ENCODE data around the gene RPS23.

- no peak for TF ChIP-seq CTCF (conservative IDR thresholded peaks at IDR 0.05; ENCODE audit: low read depth in 2 of 2)
- no peak for TF ChIP-seq EZH2 (IDR thresholded peaks at IDR 0.05; ENCODE audit: low read depth, unreplicated experiment)
- TF ChIP-seq EZH2phosphoT487 (IDR thresholded peaks at IDR 0.05; ENCODE audit: unreplicated experiment): no peak
- TF ChIP-seq CREB1 (CRISPR knock-in tag; IDR thresholded peaks at IDR 0.05; ENCODE audit: low read depth): no peak
- no peak for TF ChIP-seq JUNB (IDR thresholded peaks at IDR 0.05; ENCODE audit: unreplicated experiment)
- TF ChIP-seq, protein P1, sequence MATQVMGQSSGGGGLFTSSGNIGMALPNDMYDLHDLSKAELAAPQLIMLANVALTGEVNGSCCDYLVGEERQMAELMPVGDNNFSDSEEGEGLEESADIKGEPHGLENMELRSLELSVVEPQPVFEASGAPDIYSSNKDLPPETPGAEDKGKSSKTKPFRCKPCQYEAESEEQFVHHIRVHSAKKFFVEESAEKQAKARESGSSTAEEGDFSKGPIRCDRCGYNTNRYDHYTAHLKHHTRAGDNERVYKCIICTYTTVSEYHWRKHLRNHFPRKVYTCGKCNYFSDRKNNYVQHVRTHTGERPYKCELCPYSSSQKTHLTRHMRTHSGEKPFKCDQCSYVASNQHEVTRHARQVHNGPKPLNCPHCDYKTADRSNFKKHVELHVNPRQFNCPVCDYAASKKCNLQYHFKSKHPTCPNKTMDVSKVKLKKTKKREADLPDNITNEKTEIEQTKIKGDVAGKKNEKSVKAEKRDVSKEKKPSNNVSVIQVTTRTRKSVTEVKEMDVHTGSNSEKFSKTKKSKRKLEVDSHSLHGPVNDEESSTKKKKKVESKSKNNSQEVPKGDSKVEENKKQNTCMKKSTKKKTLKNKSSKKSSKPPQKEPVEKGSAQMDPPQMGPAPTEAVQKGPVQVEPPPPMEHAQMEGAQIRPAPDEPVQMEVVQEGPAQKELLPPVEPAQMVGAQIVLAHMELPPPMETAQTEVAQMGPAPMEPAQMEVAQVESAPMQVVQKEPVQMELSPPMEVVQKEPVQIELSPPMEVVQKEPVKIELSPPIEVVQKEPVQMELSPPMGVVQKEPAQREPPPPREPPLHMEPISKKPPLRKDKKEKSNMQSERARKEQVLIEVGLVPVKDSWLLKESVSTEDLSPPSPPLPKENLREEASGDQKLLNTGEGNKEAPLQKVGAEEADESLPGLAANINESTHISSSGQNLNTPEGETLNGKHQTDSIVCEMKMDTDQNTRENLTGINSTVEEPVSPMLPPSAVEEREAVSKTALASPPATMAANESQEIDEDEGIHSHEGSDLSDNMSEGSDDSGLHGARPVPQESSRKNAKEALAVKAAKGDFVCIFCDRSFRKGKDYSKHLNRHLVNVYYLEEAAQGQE (IDR thresholded peaks at IDR 0.05; ENCODE audit: unreplicated experiment): no peak
- TF ChIP-seq POLR2AphosphoS5 (IDR thresholded peaks at IDR 0.05; ENCODE audit: low read depth): no peak
- TF ChIP-seq NANOG (IDR thresholded peaks at IDR 0.05; ENCODE audit: borderline replicate concordance): no peak
- TF ChIP-seq STAT1 (IDR thresholded peaks at IDR 0.05; ENCODE audit: unreplicated experiment): no peak
- TF ChIP-seq ZNF331 (CRISPR knock-in tag; IDR thresholded peaks at IDR 0.05; ENCODE audit: low read depth): no peak
- TF ChIP-seq, protein P2, sequence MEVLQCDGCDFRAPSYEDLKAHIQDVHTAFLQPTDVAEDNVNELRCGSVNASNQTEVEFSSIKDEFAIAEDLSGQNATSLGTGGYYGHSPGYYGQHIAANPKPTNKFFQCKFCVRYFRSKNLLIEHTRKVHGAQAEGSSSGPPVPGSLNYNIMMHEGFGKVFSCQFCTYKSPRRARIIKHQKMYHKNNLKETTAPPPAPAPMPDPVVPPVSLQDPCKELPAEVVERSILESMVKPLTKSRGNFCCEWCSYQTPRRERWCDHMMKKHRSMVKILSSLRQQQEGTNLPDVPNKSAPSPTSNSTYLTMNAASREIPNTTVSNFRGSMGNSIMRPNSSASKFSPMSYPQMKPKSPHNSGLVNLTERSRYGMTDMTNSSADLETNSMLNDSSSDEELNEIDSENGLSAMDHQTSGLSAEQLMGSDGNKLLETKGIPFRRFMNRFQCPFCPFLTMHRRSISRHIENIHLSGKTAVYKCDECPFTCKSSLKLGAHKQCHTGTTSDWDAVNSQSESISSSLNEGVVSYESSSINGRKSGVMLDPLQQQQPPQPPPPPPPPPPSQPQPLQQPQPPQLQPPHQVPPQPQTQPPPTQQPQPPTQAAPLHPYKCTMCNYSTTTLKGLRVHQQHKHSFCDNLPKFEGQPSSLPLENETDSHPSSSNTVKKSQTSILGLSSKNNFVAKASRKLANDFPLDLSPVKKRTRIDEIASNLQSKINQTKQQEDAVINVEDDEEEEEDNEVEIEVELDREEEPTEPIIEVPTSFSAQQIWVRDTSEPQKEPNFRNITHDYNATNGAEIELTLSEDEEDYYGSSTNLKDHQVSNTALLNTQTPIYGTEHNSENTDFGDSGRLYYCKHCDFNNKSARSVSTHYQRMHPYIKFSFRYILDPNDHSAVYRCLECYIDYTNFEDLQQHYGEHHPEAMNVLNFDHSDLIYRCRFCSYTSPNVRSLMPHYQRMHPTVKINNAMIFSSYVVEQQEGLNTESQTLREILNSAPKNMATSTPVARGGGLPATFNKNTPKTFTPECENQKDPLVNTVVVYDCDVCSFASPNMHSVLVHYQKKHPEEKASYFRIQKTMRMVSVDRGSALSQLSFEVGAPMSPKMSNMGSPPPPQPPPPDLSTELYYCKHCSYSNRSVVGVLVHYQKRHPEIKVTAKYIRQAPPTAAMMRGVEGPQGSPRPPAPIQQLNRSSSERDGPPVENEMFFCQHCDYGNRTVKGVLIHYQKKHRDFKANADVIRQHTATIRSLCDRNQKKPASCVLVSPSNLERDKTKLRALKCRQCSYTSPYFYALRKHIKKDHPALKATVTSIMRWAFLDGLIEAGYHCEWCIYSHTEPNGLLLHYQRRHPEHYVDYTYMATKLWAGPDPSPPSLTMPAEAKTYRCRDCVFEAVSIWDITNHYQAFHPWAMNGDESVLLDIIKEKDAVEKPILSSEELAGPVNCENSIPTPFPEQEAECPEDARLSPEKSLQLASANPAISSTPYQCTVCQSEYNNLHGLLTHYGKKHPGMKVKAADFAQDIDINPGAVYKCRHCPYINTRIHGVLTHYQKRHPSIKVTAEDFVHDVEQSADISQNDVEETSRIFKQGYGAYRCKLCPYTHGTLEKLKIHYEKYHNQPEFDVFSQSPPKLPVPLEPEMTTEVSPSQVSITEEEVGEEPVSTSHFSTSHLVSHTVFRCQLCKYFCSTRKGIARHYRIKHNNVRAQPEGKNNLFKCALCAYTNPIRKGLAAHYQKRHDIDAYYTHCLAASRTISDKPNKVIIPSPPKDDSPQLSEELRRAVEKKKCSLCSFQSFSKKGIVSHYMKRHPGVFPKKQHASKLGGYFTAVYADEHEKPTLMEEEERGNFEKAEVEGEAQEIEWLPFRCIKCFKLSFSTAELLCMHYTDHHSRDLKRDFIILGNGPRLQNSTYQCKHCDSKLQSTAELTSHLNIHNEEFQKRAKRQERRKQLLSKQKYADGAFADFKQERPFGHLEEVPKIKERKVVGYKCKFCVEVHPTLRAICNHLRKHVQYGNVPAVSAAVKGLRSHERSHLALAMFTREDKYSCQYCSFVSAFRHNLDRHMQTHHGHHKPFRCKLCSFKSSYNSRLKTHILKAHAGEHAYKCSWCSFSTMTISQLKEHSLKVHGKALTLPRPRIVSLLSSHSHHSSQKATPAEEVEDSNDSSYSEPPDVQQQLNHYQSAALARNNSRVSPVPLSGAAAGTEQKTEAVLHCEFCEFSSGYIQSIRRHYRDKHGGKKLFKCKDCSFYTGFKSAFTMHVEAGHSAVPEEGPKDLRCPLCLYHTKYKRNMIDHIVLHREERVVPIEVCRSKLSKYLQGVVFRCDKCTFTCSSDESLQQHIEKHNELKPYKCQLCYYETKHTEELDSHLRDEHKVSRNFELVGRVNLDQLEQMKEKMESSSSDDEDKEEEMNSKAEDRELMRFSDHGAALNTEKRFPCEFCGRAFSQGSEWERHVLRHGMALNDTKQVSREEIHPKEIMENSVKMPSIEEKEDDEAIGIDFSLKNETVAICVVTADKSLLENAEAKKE (CRISPR knock-in tag; IDR thresholded peaks at IDR 0.05): no peak
These were observed 42.8 kb upstream of the RPS23 start for GRCh38 chr5:82320966-82321365.

Measured in GM23338 (cell line).